ENCODE data around the gene PAQR4. TPM values are rescaled to one million over a fixed set of nuclear protein-coding genes. Genes with fewer than 3 reads are reported as not detected.

The PAQR4 gene
- total RNA-seq, 4 donors from 2014 or later: 1.9 to 6.4 (median 4.1) TPM

GRCh38 chr16:2946649-2947048 lies 22.5 kb upstream of the PAQR4 start:
- Histone ChIP-seq H3K27me3 (no peaks in the 10 kb centered on the region), H3K9me3 (no peaks in the 10 kb centered on the region), H3K27ac (no peak overlapping the region), H3K36me3 (peaks cover 0 to 58% of the 10 kb centered on the region in 2 donors), H3K4me3 (no peak overlapping the region), H3K4me1 (no peaks in the 10 kb centered on the region)
- TF ChIP-seq EP300 (IDR thresholded peaks at IDR 0.05) (no peak), POLR2AphosphoS5 (IDR thresholded peaks at IDR 0.05) (no peak), POLR2A (IDR thresholded peaks at IDR 0.05) (no peak)
- TF ChIP-seq, protein P1, sequence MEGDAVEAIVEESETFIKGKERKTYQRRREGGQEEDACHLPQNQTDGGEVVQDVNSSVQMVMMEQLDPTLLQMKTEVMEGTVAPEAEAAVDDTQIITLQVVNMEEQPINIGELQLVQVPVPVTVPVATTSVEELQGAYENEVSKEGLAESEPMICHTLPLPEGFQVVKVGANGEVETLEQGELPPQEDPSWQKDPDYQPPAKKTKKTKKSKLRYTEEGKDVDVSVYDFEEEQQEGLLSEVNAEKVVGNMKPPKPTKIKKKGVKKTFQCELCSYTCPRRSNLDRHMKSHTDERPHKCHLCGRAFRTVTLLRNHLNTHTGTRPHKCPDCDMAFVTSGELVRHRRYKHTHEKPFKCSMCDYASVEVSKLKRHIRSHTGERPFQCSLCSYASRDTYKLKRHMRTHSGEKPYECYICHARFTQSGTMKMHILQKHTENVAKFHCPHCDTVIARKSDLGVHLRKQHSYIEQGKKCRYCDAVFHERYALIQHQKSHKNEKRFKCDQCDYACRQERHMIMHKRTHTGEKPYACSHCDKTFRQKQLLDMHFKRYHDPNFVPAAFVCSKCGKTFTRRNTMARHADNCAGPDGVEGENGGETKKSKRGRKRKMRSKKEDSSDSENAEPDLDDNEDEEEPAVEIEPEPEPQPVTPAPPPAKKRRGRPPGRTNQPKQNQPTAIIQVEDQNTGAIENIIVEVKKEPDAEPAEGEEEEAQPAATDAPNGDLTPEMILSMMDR (IDR thresholded peaks at IDR 0.05): no peak
- ATAC-seq: no peak
- 96 to 100% methylated on average over 1 to 4 of the region's 4 CpGs for WGBS, 2 donors (ENCODE audit: low coverage in 1 of 2)

DNA sequence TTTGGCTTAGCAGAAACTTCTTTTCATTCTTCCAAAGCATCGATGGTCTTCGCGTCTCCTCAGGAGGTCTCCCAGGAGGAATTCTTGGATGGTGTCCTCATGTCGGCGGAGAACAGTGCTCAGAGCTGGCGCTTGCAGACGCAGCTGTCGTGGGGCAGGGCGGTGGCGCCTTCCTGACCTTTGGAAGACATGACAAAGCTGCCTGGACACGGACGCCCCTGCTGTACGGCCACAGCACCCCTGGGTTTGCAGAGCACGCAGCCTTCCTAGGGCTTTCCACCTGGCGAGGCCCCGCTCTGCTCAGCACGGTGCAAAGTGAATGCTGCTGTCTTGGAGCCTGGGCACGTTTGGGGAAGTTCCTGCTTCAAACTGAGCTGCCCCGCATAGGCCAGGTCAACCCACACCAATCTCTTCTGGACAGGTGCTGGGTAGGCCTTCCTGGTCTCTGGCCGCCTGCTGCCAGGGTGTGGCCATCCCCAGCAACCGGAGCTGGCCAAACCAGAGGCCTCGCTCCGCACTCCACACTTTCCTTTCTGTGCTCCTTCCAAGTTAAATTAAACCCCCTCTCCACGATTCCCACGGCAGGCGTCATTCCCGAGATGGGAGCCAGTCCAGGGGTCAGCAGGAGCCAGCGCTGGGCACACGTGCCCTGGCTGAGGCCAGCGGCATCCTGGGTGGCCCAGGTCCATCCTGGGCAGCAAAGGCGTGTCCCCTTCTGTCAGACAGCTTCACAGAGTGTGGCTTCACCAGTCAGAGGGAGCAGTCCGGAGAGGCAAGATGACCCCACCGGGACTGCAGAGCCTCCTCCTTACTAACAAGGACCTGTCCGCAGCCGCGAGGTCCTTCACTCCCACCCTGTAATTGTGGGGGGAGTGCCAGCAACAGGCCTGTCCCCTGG lies 20.1 kb upstream of the PAQR4 start:
- Histone ChIP-seq H3K36me3 (peaks cover 0 to 36% of the 10 kb centered on the region in 2 donors), H3K4me1 (no peaks in the 10 kb centered on the region), H3K27me3 (peaks cover under 1% of the 10 kb centered on the region), H3K27ac (no peak overlapping the region), H3K4me3 (no peak overlapping the region), H3K9me3 (no peaks in the 10 kb centered on the region)
- TF ChIP-seq POLR2AphosphoS5 (IDR thresholded peaks at IDR 0.05) (no peak), EP300 (IDR thresholded peaks at IDR 0.05) (no peak), POLR2A (IDR thresholded peaks at IDR 0.05) (no peak)
- TF ChIP-seq, protein P1 (IDR thresholded peaks at IDR 0.05): no peak
- 74 to 81% methylated on average over 5 to 6 of the region's 36 CpGs for WGBS, 2 donors (ENCODE audit: low coverage in 1 of 2)
- no peak for ATAC-seq

GRCh38 chr16:2949705-2950352 lies 19.3 kb upstream of the PAQR4 start:
- WGBS, 2 donors (ENCODE audit: low coverage in 1 of 2): 80 to 82% methylated on average over 2 to 9 of the region's 19 CpGs
- H3K27me3 ChIP-seq: peaks cover 8% of the 10 kb centered on the region
- no peak overlapping the region for H3K4me3 ChIP-seq
- TF ChIP-seq EP300 (IDR thresholded peaks at IDR 0.05) (no peak), POLR2AphosphoS5 (IDR thresholded peaks at IDR 0.05) (no peak), POLR2A (IDR thresholded peaks at IDR 0.05) (no peak)
- no peak for ATAC-seq
- H3K9me3 ChIP-seq: no peaks in the 10 kb centered on the region
- peaks cover 0 to 28% of the 10 kb centered on the region in 2 donors for H3K36me3 ChIP-seq
- H3K27ac ChIP-seq: no peak overlapping the region
- no peaks in the 10 kb centered on the region for H3K4me1 ChIP-seq

- TF ChIP-seq, protein P1 (IDR thresholded peaks at IDR 0.05): no peak
- no peak for TF ChIP-seq POLR2AphosphoS5 (IDR thresholded peaks at IDR 0.05)
- TF ChIP-seq POLR2A (IDR thresholded peaks at IDR 0.05): no peak
- no peak for TF ChIP-seq EP300 (IDR thresholded peaks at IDR 0.05)
- WGBS, 2 donors (ENCODE audit: low coverage in 1 of 2): no CpG with 5 or more reads among the region's 13 CpGs
- no peak overlapping the region for H3K27ac ChIP-seq
- no peak overlapping the region for H3K4me3 ChIP-seq
- peaks cover 14% of the 10 kb centered on the region for H3K27me3 ChIP-seq
- H3K9me3 ChIP-seq: no peaks in the 10 kb centered on the region
- H3K4me1 ChIP-seq: no peaks in the 10 kb centered on the region
- no peak for ATAC-seq
- H3K36me3 ChIP-seq: peaks cover 0 to 24% of the 10 kb centered on the region in 2 donors
Observed at GRCh38 chr16:2950353-2950724, 18.8 kb upstream of the PAQR4 start.

GRCh38 chr16:2950773-2951172 lies 18.4 kb upstream of the PAQR4 start:
- no peaks in the 10 kb centered on the region for H3K9me3 ChIP-seq
- TF ChIP-seq POLR2A (IDR thresholded peaks at IDR 0.05) (no peak), POLR2AphosphoS5 (IDR thresholded peaks at IDR 0.05) (no peak), EP300 (IDR thresholded peaks at IDR 0.05) (no peak)
- TF ChIP-seq, protein P1 (IDR thresholded peaks at IDR 0.05): no peak
- H3K27ac ChIP-seq: no peak overlapping the region
- 60% methylated on average over 1 of the region's 16 CpGs; no CpG with 5 or more reads in 1 of the 2 donors for WGBS, 2 donors (ENCODE audit: low coverage in 1 of 2)
- no peak overlapping the region for H3K4me3 ChIP-seq
- peaks cover 0 to 24% of the 10 kb centered on the region in 2 donors for H3K36me3 ChIP-seq
- peaks cover 18% of the 10 kb centered on the region for H3K27me3 ChIP-seq
- H3K4me1 ChIP-seq: no peaks in the 10 kb centered on the region
- no peak for ATAC-seq

Data from gastroesophageal sphincter (tissue), 4 donors.